H7 (cell line): Measurements from ENCODE around the gene SCNM1. TPM values are rescaled to one million over a fixed set of nuclear protein-coding genes. Genes with fewer than 3 reads are reported as not detected.
A peak's percentile ranks its signal among the peaks of the same experiment; 100 is the strongest.

Experiments
- DNase-seq: peaks from one replicate; pipeline ENCODE4 v3.0.0; 2012
- H3K27me3 ChIP-seq: 2 replicates; pipeline ENCODE4 v1.6.0; 2011; ENCODE audit warnings: mild to moderate bottlenecking, low read length; ENCODE audit not compliant: control insufficient read depth, insufficient read depth
- H3K36me3 ChIP-seq: replicated peaks from 2 replicates; pipeline ENCODE4 v1.5.1; 2011; ENCODE audit warnings: low read length; ENCODE audit not compliant: control insufficient read depth, insufficient read depth
- H3K4me3 ChIP-seq: 2 replicates; pipeline ENCODE4 v1.5.1; 2011; ENCODE audit warnings: low read depth, mild to moderate bottlenecking, control low read depth, low read length, moderate library complexity; ENCODE audit not compliant: insufficient read depth
- total RNA-seq: library from RNA; depleted of rRNA; stranded (reverse); fragments of >200 nt; shearing (Covaris generic); gene quantifications from 2 replicates; pipeline ENCODE4 v1.2.3, GENCODE V29; 2014

The SCNM1 gene
- total RNA-seq, 1 experiment from 2014 or later: 78.8 TPM

DNA sequence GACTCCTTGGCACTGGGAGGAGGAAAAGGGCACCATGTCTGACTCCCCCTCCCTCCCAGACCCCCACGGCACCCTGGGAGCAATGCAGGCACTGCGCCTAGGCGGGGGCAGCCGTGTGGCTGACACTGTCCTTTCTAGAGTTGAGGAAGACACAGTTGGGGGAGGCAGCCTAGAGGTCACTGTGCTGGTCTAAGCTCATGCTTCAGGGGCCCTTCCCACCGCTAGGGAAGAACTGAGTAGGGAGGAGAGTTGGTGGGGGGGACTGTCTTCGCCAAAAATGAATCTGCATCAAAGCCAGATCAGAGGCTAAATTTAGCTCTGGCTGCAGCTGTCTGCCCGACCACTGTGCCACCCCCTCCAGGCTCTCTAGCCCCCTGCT lies 22.9 kb upstream of the SCNM1 start:
- Histone ChIP-seq H3K36me3 (no peaks in the 10 kb centered on the region; the same call in 1 of the 2 replicates), H3K27me3 (peaks cover 30% of the 10 kb centered on the region), H3K4me3 (no peak overlapping the region)
- DNase-seq: peak; percentile 58

DNA sequence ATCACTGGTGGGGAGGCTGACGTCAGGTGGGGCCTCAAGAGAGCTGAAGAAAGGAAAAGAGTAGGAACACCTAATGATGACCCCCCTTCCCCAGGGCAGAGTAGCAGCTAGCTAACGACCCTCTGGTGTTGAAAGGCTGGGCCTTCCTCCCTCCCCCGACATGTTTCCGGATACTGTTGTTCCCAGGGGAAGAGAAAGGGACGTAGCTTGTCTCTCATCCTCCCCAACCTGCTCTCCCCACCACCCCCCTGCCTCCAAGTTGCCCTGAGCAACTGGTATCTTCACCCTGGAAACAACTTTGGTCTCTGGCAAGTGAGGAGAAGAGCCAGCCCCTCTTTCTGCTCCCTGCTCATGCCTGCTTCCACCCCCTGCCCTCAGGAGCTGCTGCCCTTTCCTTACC lies 22.0 kb upstream of the SCNM1 start:
- no peak overlapping the region for H3K4me3 ChIP-seq
- DNase-seq: peak; percentile 58

DNA sequence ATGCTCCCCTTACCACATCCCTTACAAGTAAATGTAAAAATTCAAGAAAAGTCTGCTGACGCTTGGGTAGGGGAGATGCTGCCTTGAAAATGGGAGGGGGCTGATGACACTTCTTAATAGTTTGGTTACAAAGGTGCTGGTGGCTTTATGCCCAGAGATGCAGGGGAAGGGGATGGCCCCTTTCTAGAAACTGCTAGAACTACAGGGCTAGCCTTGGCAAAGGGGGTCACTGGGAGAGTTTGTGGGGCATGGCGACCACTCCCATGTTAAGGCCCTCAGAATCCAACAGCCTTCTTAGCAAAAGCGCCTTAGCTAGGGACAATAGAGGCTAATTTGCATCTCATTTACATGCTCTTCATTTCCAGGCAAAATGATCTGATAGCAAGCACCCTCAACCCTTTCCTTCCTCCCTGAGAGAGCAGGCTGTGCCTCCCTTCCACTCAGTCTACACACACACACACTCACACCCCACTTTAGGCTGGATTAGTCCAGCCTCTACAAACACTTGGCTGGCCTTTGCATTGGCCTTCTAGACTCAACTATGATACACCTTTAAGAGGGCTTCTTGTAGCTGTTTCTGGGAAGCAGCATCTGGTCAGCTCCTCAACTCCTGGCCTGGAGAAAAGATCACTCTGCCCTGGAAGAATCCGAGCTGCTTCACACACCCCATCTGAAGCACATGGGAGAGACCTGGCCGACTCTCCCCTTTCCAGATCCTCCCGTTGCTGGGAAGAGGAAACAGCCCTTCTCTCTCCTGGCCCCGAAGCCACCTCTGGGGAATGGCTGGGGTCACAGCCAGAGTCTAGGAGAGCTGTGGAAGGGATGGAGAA lies 21.3 kb upstream of the SCNM1 start:
- Histone ChIP-seq H3K36me3 (no peaks in the 10 kb centered on the region; the same call in 1 of the 2 replicates), H3K4me3 (peak overlapping the region; percentile 80), H3K27me3 (peaks cover 34% of the 10 kb centered on the region)
- DNase-seq: no peak

More for the DNA sequence above, 22.0 kb upstream of the SCNM1 start:
- H3K27me3 ChIP-seq: peaks cover 34% of the 10 kb centered on the region
- H3K36me3 ChIP-seq: no peaks in the 10 kb centered on the region; the same call in 1 of the 2 replicates

DNA sequence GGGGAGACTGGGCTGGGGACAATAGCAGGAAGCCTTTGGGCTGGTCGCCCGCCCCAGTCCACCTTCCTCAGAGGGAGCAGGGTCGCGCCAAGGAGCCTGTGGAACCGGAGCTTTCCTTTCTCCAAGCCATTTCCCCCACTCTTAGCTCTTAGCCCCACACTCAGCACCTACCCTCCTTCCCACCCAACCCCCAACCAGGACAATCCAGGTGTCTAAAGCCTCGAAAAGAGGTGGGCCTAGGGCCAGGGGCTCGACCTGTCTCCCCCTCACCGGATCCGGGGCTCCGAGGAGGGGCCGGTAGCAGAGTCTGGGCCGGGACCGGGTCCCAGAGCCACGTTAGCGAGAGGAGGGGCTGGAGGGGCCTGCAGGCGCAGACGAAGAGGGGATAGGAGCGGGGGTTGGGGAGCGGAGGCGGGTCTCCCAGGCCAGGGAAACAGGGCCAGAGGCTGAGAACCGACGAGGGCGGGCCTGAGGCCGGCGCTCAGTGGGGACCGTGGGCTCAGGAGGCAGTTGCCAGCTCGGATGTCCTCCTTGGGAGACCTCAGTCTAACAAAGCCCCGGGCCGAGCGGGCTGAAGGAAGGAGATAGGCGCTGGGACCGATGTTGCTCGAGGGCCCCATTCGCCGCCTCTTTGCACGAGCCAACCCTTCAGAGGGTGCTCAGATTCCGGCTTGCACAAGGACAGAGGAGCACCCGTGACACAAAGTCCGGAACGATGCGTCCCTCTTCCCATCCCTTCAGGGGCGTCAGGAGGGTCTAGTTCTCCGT lies 20.5 kb upstream of the SCNM1 start:
- DNase-seq: peak; percentile 83
- Histone ChIP-seq H3K36me3 (no peaks in the 10 kb centered on the region; the same call in 1 of the 2 replicates), H3K4me3 (peak overlapping the region; percentile 80), H3K27me3 (peaks cover 34% of the 10 kb centered on the region)

DNA sequence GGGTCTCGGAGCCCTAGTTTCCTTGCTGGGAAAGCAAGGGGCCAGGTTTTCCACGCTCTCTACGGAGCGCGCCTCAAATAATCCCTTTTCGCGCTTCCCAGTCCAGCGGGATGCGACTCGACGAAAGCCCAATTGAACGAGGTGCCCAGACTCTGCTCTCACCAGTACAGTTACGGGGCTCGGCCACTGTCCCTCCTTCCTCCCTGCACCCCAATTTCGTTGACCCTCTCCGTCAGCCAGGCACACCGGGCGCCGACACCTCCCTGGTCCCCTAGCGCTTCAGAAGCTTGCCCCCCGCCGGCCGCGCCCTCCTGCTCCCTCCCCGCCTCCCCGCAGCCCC lies 19.9 kb upstream of the SCNM1 start:
- Histone ChIP-seq H3K4me3 (peak overlapping the region; percentile 80), H3K36me3 (no peaks in the 10 kb centered on the region; the same call in 1 of the 2 replicates), H3K27me3 (peaks cover 34% of the 10 kb centered on the region)
- no peak for DNase-seq

DNA sequence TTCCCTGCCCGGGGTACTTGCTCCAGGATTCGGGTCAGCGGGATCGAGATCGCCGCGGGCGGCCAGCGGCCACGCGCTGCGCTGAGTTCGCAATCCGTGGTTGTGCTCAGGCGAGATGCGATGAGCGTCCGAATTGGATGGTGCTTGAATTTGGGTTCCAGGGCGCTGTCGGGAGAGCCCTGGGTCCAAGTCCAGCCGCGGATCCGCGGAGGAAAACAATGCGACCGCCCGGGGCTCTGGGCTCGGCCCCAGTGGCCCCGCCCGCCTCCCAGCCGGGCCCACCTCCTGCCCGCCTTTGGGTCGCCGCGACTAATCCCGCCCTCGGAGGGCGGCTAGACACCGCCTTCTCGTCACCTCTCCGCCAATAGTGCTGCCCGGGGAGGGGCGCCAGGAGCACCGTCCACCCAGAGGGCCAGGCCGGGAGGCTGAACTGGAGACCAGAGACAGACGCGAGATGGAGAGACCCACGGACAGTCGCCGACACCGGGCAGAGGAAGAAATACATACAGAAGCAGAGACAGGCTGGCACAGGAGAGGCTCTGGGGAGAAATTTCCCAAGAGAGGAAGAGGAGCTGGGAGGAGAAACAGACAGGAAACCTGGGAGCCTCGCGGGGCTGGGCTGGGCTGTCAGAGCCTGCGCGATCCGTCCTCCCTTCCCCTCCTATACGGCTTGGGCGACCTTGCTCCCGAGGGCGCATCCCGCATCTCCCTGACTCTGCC lies 19.4 kb upstream of the SCNM1 start, which contains the start of gene SEMA6C:
Gene SEMA6C (minus strand): TSS at position 220 of the 720 bp plus-strand sequence. CDS start 4,010 bp downstream, outside the sequence.
- Histone ChIP-seq H3K4me3 (peak within 1 kb of the TSS; percentile 80), H3K27me3 (peaks cover 34% of the 10 kb centered on the region), H3K36me3 (no peaks in the 10 kb centered on the region; the same call in 1 of the 2 replicates)
- peak; percentile 97 for DNase-seq

DNA sequence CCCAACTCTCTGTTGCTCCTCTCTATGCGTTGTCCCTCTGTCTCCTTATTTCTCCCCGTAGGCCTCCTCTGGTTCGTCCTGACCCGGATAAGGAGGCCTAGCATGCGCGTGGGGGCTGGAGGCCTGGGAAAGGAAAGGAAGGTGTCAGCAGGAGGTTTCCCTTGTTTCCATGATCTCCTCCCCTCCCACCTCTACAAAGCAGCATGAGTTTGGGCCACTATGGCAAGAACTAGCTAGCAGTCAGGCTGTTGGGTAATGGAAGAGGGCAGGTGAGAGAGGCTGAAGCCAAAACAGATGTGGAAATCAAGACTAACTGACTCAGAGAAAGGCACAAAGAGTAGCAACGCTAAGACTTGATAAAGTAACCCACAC lies 18.8 kb upstream of the SCNM1 start:
- no peak for DNase-seq
- peak overlapping the region; percentile 80 for H3K4me3 ChIP-seq

DNA sequence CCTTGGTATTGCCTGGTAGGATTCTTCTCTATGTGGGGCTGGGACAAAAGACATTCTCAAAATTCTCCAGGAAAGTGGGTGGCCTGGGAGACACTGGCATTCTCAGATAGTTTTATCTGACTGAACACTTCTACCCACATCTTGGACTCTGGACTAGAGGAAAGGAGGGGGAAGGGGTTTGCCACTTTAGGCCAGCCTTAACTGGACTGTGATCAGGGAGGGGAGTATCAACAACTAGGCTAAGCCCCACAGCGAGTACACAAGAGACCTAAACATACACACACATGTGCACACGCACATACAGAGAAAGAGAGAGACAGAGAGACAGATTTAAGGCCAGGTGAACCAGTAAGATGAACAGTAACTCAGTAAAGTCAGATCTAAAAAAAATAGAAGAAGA lies 18.3 kb upstream of the SCNM1 start:
- DNase-seq: no peak
- Histone ChIP-seq H3K27me3 (peaks cover 34% of the 10 kb centered on the region), H3K36me3 (no peaks in the 10 kb centered on the region), H3K4me3 (no peak overlapping the region)

More for the DNA sequence above, 18.8 kb upstream of the SCNM1 start:
- Histone ChIP-seq H3K36me3 (no peaks in the 10 kb centered on the region; the same call in 1 of the 2 replicates), H3K27me3 (peaks cover 34% of the 10 kb centered on the region)

DNA sequence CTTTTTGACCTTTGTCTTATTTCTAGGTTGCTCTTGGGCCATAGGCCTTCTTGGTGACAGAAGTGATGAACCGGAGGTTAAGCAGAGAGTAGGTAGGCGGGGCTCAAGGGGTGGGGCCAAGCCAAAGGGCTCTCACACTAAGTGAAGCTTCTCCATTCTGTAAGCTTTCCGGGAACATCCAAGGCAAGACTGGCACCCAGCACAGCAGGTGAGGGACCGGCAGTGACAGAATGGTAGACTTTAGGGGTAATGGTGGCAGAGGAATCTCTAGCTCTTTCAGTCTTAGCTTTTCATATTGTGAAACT lies 9.5 kb upstream of the SCNM1 start, which contains the start of gene TNFAIP8L2:
Gene TNFAIP8L2 (plus strand): TSS at position 135 of the 305 bp plus-strand sequence. CDS start 2,049 bp downstream, outside the sequence.
- DNase-seq: no peak

DNA sequence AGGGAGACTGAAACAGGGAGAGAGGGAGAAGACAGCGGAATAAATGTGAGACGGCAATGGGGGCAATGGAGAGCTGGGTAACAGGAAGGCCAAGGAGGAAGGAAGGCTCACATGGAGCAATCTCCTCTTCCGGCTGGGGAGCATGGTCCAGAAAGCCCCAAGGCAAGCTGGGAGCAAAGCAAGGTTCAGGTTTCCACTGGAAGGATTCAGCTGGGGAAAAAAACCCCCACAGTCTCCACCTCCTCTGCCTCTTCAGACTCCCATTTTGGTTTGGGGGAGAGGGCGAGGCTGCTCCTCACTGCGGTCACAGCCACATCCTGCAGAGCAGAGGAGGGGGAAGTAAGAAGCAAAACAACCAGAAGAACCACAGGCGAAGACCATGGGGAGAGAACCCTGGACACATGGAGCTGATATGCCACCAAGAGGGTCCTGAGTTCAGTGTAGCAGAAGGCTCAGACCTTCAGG lies 8.8 kb upstream of the SCNM1 start:
- Histone ChIP-seq H3K4me3 (no peak overlapping the region), H3K27me3 (no peaks in the 10 kb centered on the region), H3K36me3 (peaks cover 7% of the 10 kb centered on the region)
- no peak for DNase-seq

More for the DNA sequence above, 9.5 kb upstream of the SCNM1 start, which contains the start of gene TNFAIP8L2:
- Histone ChIP-seq H3K4me3 (no peak within 1 kb of the TSS), H3K27me3 (no peaks in the 10 kb centered on the region), H3K36me3 (peaks cover 5% of the 10 kb centered on the region)

DNA sequence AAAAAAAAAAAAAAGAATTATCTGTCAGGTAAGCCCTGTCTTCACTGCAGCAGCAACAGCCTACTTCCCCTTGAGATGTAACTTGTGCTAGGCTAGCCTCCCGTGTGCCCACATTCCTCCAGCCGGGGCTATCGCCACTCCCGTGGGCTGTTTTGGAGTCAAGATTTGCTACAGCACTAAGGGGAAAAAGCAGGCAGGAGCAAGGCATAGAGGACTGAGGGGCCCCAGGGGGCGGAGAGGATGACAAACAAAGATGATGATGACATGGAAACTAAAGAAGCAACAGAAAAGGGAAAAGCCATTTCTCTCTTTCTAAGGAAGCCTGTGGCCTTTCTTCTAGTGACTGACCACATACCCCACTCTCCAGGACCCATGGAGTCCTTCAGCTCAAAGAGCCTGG lies 7.6 kb upstream of the SCNM1 start:
- DNase-seq: no peak
- Histone ChIP-seq H3K27me3 (no peaks in the 10 kb centered on the region), H3K36me3 (peaks cover 7% of the 10 kb centered on the region), H3K4me3 (no peak overlapping the region)

DNA sequence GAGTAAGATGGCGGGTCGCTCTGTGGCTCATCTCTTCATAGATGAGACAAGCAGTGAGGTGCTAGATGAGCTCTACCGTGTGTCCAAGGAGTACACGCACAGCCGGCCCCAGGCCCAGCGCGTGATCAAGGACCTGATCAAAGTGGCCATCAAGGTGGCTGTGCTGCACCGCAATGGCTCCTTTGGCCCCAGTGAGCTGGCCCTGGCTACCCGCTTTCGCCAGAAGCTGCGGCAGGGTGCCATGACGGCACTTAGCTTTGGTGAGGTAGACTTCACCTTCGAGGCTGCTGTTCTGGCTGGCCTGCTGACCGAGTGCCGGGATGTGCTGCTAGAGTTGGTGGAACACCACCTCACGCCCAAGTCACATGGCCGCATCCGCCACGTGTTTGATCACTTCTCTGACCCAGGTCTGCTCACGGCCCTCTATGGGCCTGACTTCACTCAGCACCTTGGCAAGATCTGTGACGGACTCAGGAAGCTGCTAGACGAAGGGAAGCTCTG lies 7.1 kb upstream of the SCNM1 start:
- no peaks in the 10 kb centered on the region for H3K27me3 ChIP-seq

DNA sequence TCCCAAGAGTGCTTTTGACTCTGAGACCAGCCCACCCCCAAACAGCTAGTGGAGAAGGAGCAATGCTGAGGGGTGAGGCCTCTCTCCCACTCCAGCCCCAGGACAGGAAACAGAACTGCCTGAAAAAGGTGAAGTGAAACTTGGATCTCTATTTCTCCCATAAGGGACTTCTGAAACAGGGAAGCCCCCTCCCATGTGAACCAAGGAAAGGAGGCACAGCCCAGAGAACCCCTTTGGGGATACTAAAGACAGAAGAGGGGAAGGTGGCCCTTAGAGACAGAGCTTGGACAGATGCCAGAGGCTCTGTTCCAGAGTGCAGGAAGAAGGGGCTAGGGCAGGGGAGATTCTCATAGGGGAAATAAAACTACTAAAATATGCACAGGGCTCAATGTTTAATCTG lies 6.6 kb upstream of the SCNM1 start:
- H3K36me3 ChIP-seq: peaks cover 7% of the 10 kb centered on the region

More for the DNA sequence above, 7.1 kb upstream of the SCNM1 start:
- Histone ChIP-seq H3K36me3 (peaks cover 7% of the 10 kb centered on the region), H3K4me3 (no peak overlapping the region)
- no peak for DNase-seq

DNA sequence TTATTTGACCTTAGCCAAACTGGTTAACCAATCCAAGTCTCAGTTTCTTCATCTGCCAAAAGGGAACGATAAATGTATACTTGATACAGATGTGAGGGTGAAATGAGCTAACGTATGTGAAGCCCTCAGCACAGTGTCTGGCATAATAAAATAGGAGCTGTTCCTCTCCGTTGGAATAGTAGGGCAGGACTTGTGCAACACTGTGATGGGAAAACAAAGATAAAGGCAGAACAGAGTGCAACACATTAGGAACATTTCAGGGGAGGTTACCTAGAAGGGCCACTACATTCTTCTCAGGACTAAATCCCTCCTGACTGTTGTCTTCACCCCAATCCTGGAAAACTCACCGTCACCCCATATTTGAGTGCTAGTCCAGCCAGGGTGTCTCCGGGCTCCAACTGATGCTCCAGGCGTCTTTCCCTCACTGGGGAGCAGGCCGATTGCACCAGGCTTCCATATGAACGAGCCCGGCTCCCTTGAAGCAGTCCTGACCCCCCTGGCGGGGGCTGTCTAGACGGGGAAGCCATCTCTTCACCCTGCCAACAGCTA lies 1.1 kb upstream of the SCNM1 start:
- Histone ChIP-seq H3K27me3 (no peaks in the 10 kb centered on the region), H3K36me3 (peaks cover 10% of the 10 kb centered on the region), H3K4me3 (peak overlapping the region; percentile 62)
- DNase-seq: no peak

More for the DNA sequence above, 6.6 kb upstream of the SCNM1 start:
- H3K27me3 ChIP-seq: no peaks in the 10 kb centered on the region
- no peak overlapping the region for H3K4me3 ChIP-seq
- DNase-seq: no peak
